Chondrocyte (in vitro differentiated cells): ENCODE measurements around the gene DPM3. TPM values are rescaled to one million over a fixed set of nuclear protein-coding genes. Genes with fewer than 3 reads are reported as not detected.
A peak's percentile ranks its signal among the peaks of the same experiment; 100 is the strongest.
"Not testable (repeated sequence)": the region's sequence is repeated elsewhere in the genome, so short reads cannot be mapped to it uniquely, and the experiment has no call there.

ENCODE experiments used
- DNase-seq: peaks from one replicate; pipeline ENCODE4 v3.0.0; 2021; ENCODE audit warnings: mixed read lengths, low spot score
- H3K27ac Mint-ChIP-seq: one replicate; pipeline ENCODE4 v1.8.0; 2021; ENCODE audit warnings: mild to moderate bottlenecking, moderate library complexity, mixed read lengths; ENCODE audit not compliant: unreplicated experiment
- H3K27me3 Mint-ChIP-seq: 2 replicates; pipeline ENCODE4 v1.8.0; 2021; ENCODE audit warnings: low read depth, mixed read lengths
- H3K36me3 Mint-ChIP-seq: 2 replicates; pipeline ENCODE4 v1.8.0; 2021; ENCODE audit warnings: low read depth, mixed read lengths
- H3K4me1 Mint-ChIP-seq: 2 replicates; pipeline ENCODE4 v1.8.0; 2021; ENCODE audit warnings: low read depth, mild to moderate bottlenecking, mixed read lengths
- H3K4me3 Mint-ChIP-seq: one replicate; pipeline ENCODE4 v1.8.0; 2021; ENCODE audit warnings: mild to moderate bottlenecking, moderate library complexity, mixed read lengths; ENCODE audit not compliant: unreplicated experiment
- H3K9me3 Mint-ChIP-seq: 2 replicates; pipeline ENCODE4 v1.8.0; 2021; ENCODE audit warnings: low read depth, mixed read lengths
- total RNA-seq: library from RNA; stranded (reverse); gene quantifications from 3 replicates; pipeline ENCODE4 v1.2.1, GENCODE V29; 2021
- TF ChIP-seq, protein P1 (sequence below): fragments of 200-600 bp; sonication (generic); IDR thresholded peaks from 2 replicates; pipeline ENCODE4 v1.5.0; 2021; ENCODE audit warnings: antibody characterized with exemption, mild to moderate bottlenecking, moderate library complexity

The DPM3 gene
- total RNA-seq, 1 donor from 2014 or later, result 41.3 TPM

DNA sequence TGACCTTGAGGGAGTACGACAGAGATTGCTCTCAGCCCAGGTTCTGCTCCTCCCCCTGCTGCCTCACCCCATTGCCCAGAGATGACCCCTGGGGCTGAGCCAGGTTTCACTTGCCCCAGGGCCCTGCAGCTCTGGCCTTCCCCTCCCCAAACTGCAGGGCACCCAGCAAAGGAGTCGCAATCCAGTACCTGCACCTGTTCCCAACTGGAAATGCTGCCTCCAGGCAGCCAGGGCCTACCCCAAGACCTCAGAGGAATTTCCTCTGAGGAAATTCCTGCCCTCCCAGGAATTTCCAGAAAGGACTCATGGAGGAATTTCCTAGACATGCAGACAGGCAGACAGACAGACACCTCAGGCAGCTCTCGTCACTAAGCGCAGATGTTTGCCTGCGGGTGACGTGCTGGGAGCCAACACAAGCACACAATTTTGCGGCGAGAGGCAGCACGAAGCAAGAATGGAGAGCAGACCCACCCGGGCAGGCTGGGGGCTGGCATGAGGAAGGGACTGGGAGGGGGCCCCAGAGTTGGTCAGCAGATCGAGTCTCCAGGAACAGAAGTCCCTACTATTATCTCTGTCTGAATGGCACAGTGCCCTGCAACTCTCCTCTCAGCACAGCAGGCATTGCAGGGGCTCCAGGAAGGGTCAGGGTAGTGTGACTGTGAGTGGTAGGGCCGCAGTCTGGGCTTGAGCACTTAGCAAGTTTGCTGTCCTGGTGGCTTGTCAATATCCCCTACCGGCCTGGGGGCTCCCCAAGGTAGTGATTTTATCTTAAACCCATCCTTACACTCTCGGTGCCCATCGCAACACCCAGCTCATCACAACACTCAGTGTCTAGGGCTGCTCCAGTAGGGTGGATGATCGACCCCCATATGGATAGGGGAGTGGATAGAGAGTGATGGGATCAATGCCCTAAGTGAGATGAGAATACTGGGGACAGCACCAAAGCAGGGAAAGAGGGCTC lies 15.5 kb downstream of the DPM3 start:
- H3K27me3 Mint-ChIP-seq, result peaks cover 7% of the 10 kb centered on the region
- TF ChIP-seq, protein P1, sequence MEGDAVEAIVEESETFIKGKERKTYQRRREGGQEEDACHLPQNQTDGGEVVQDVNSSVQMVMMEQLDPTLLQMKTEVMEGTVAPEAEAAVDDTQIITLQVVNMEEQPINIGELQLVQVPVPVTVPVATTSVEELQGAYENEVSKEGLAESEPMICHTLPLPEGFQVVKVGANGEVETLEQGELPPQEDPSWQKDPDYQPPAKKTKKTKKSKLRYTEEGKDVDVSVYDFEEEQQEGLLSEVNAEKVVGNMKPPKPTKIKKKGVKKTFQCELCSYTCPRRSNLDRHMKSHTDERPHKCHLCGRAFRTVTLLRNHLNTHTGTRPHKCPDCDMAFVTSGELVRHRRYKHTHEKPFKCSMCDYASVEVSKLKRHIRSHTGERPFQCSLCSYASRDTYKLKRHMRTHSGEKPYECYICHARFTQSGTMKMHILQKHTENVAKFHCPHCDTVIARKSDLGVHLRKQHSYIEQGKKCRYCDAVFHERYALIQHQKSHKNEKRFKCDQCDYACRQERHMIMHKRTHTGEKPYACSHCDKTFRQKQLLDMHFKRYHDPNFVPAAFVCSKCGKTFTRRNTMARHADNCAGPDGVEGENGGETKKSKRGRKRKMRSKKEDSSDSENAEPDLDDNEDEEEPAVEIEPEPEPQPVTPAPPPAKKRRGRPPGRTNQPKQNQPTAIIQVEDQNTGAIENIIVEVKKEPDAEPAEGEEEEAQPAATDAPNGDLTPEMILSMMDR, result no peak
- peak overlapping the region; percentile 52 for H3K27ac Mint-ChIP-seq
- no peak for DNase-seq
- no peaks in the 10 kb centered on the region for H3K36me3 Mint-ChIP-seq
- no peak overlapping the region for H3K4me3 Mint-ChIP-seq
- no peaks in the 10 kb centered on the region for H3K9me3 Mint-ChIP-seq
- peaks cover 56% of the 10 kb centered on the region for H3K4me1 Mint-ChIP-seq

DNA sequence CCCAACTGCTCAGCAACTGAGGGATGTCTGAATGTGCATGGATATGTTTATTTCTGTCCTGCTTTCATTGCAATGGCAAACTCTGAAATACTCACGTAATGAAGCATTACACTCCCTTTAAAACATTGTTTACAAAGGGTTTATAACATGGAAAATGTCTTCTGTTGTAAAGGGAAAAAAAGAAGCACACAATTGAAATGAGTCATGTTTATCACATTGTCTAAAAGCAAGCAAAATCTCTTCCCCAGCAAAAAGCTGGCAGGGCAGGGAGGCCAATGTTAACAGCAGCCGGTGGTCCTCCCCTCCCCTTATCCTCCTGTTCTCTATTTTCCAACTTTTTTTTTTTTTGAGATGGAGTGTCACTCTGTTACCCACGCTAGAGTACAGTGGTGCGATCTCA lies 16.5 kb downstream of the DPM3 start:
- Mint-ChIP-seq H3K4me1 (peaks cover 46% of the 10 kb centered on the region), H3K27ac (no peak overlapping the region), H3K27me3 (peaks cover 7% of the 10 kb centered on the region), H3K36me3 (no peaks in the 10 kb centered on the region), H3K9me3 (no peaks in the 10 kb centered on the region), H3K4me3 (no peak overlapping the region)
- no peak for DNase-seq
- TF ChIP-seq, protein P1, result no peak

DNA sequence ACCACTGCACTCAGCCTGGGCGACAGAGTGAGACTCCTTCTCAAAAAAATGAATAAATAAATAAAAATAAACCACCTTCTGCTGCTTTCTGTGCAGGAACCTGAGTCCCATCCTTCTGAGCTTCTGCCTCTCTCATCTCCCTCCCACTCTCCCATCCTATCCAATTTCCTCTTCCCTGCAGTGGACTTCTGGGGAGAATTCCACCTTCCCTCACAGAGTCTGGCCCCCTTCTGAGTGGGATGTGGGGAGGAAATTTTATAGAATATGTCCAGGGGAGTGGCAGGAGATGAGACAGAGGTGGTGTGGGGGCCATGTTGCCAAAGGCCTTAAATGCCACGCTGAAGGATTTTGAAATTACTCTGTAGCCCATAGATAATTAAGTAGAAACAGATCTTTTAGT lies 18.0 kb downstream of the DPM3 start:
- Mint-ChIP-seq H3K4me3 (no peak overlapping the region), H3K9me3 (no peaks in the 10 kb centered on the region), H3K27me3 (peaks cover 11% of the 10 kb centered on the region), H3K36me3 (no peaks in the 10 kb centered on the region), H3K4me1 (peaks cover 34% of the 10 kb centered on the region), H3K27ac (no peak overlapping the region)
- no peak for DNase-seq
- TF ChIP-seq, protein P1, result no peak

DNA sequence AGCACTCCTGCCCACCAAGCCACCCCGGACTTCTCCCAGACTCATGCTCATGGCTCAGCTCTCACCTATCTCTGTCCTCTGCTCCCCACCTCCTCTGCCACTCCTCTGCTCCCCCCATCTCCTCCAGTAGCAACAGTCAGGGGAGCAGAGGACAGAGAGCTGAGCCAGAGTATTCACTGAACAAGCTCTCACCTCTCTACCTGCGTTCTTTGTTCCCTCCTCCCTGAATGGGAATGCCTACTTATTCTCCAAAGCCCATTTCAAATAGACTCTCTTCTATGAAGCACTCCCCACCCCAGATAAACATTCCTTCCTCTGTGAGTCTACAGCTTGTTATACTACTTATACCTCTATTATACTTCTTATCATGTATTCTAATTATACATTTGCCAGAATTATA lies 19.1 kb downstream of the DPM3 start:
- TF ChIP-seq, protein P1, result no peak

DNA sequence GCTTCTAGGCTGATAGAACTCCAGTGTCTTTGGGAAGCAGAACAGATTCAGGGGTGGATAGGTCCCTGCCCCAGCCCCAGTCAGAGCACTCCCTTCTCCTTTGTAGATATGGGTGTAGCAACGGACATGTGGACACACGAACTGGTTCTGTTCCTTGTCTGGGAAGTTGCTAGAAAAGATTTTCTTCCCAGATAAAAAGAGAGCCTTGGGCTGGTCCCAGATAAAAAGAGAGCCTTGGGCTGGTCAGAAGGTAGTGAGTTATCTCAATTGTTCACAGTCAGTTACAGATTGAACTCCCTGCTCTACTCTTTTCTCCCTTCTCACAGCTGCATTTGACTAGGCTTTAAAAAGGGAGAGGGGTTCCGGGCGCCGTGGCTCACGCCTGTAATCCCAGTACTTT lies 20.1 kb downstream of the DPM3 start:
- DNase-seq, result no peak
- Mint-ChIP-seq H3K36me3 (no peaks in the 10 kb centered on the region), H3K4me1 (peaks cover 16% of the 10 kb centered on the region), H3K27me3 (peaks cover 11% of the 10 kb centered on the region), H3K27ac (no peak overlapping the region), H3K9me3 (no peaks in the 10 kb centered on the region), H3K4me3 (no peak overlapping the region)
- TF ChIP-seq, protein P1, result no peak

More for the DNA sequence above, 19.1 kb downstream of the DPM3 start:
- no peak for DNase-seq
- Mint-ChIP-seq H3K27me3 (peaks cover 11% of the 10 kb centered on the region), H3K27ac (no peak overlapping the region), H3K36me3 (no peaks in the 10 kb centered on the region), H3K9me3 (no peaks in the 10 kb centered on the region), H3K4me1 (peaks cover 23% of the 10 kb centered on the region), H3K4me3 (no peak overlapping the region)

DNA sequence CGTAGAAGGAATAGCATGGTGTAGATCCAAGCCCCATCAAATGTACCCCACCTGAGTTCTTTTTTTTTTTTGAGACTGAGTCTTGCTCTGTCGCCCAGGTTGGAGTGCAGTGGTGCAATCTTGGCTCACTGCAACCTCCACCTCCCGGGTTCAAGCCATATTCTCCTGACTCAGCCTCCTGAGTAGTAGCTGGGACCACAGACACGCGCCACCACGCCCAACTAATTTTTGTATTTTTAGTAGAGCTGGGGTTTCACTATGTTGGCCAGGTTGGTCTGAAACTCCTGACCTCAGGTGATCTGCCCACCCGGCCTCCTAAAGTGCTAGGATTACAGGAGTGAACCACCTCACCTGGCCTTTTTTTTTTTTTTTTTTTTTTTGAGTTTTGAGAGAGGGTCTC lies 22.2 kb downstream of the DPM3 start:
- not testable (repeated sequence) for H3K27ac Mint-ChIP-seq, H3K4me3 Mint-ChIP-seq, DNase-seq, H3K36me3 Mint-ChIP-seq, H3K4me1 Mint-ChIP-seq, H3K9me3 Mint-ChIP-seq
- peaks cover 11% of the 10 kb centered on the region for H3K27me3 Mint-ChIP-seq
